A673 (cell line): ENCODE results near the gene ALKBH8. TPM values are rescaled to one million over a fixed set of nuclear protein-coding genes. Genes with fewer than 3 reads are reported as not detected.
"Not testable (repeated sequence)": the region's sequence is repeated elsewhere in the genome, so short reads cannot be mapped to it uniquely, and the experiment has no call there.

ENCODE experiments used
- BruUV-seq: library from RNA; stranded (reverse); fragments of 400-500 nt; replicated peaks from 2 replicates; lab custom pipeline; 2021; lab: Mats Ljungman, UMichigan
- CTCF ChIA-PET: fragments of 300-600 bp; sonication (Branson Sonifier 250); formaldehyde crosslinking; loops from one replicate; lab custom pipeline; 2022; ENCODE audit warnings: antibody characterized with exemption; lab: Charles Lee
- POLR2A ChIA-PET: fragments of 300-600 bp; sonication (Branson Sonifier 250); formaldehyde crosslinking; loops from one replicate; lab custom pipeline; 2022; ENCODE audit warnings: antibody characterized with exemption; ENCODE audit not compliant: low non-redundant PET; lab: Charles Lee
- DNase-seq: peaks from one replicate; pipeline ENCODE4 v3.0.0-alpha.2; 2015; ENCODE audit warnings: low spot score
- H3K27ac ChIP-seq: fragments of 200-600 bp; sonication (generic); 2 replicates; pipeline ENCODE4 v1.5.1; 2016; ENCODE audit warnings: mixed run types, low read depth, mild to moderate bottlenecking, mixed read lengths, antibody characterized with exemption, low read length; ENCODE audit not compliant: poor library complexity, severe bottlenecking
- H3K27me3 ChIP-seq: fragments of 200-600 bp; sonication (generic); replicated peaks from 2 replicates; pipeline ENCODE4 v1.6.1; 2017; ENCODE audit warnings: mixed run types, low read depth, mild to moderate bottlenecking, mixed read lengths, antibody characterized with exemption, low read length; ENCODE audit not compliant: insufficient read depth, poor library complexity
- H3K36me3 ChIP-seq: fragments of 200-600 bp; sonication (generic); 2 replicates; pipeline ENCODE4 v1.6.1; 2016; ENCODE audit warnings: mixed run types, mild to moderate bottlenecking, mixed read lengths, antibody characterized with exemption, low read length; ENCODE audit not compliant: insufficient read depth, poor library complexity, severe bottlenecking
- H3K4me1 ChIP-seq: fragments of 200-600 bp; sonication (generic); 2 replicates; pipeline ENCODE4 v1.6.1; 2017; ENCODE audit warnings: mixed run types, mild to moderate bottlenecking, mixed read lengths, antibody characterized with exemption, low read length; ENCODE audit not compliant: insufficient read depth, poor library complexity, severe bottlenecking
- H3K4me3 ChIP-seq: fragments of 200-600 bp; sonication (generic); 2 replicates; pipeline ENCODE4 v1.5.1; 2016; ENCODE audit warnings: low read depth, mixed run types, mild to moderate bottlenecking, mixed read lengths, low read length; ENCODE audit not compliant: poor library complexity, severe bottlenecking
- H3K9me3 ChIP-seq: fragments of 200-600 bp; sonication (generic); 2 replicates; pipeline ENCODE4 v1.6.1; 2016; ENCODE audit warnings: mixed run types, low read depth, mild to moderate bottlenecking, mixed read lengths, antibody characterized with exemption, low read length; ENCODE audit not compliant: poor library complexity, severe bottlenecking
- EZH2 ChIP-seq: fragments of 200-600 bp; sonication (generic); IDR thresholded peaks from 2 replicates; pipeline ENCODE4 v1.6.1; 2017; ENCODE audit warnings: borderline replicate concordance, low read depth, mild to moderate bottlenecking, mixed read lengths, antibody characterized with exemption, low read length; ENCODE audit not compliant: poor library complexity, severe bottlenecking
- intact Hi-C: fragments of 100-400 bp; cut with micrococcal nuclease; formaldehyde crosslinking; loops from one replicate; pipeline ENCODE4 v1.10.0; 2022; ENCODE audit not compliant: unreplicated experiment
- total RNA-seq: library from RNA; stranded (reverse); gene quantifications from 2 replicates; pipeline ENCODE4 v1.2.3, GENCODE V29; 2021
- TF ChIP-seq, protein P1 (sequence below): fragments of 300-800, 200-600 bp; sonication (generic); conservative IDR thresholded peaks from 2 replicates; pipeline ENCODE4 v1.5.1; 2017; ENCODE audit warnings: low read depth, mild to moderate bottlenecking, antibody characterized with exemption, low read length, moderate library complexity, mixed read lengths

ALKBH8 gene
- total RNA-seq, 1 experiment from 2014 or later, result 17.0 TPM

DNA sequence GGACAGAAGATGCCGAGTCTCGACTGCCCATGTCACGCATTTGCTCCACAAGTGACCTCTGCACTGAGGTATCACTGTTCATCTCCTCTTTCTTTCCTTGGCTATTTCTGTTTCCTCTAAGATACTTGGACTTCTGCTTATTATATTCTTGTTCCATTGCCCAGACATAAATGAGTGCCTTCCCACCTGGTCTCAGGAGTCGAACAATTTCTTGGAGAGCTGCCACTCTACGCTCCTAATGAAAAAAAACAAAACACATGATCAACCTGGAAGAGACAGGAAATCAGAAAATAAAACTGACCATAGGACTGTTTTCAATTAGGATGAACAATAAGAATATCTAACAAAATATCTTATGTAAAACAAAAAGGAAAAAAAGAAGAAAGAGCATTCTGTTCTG, 60.6 kb downstream of the ALKBH8 start:
- BruUV-seq, result no TSS peak
- Histone ChIP-seq H3K9me3 (no peaks in the 10 kb centered on the region), H3K4me1 (no peaks in the 10 kb centered on the region), H3K27me3 (no peaks in the 10 kb centered on the region), H3K4me3 (no peak overlapping the region), H3K27ac (no peak overlapping the region), H3K36me3 (no peaks in the 10 kb centered on the region)
- CTCF ChIA-PET, result no interaction called here
- DNase-seq, result no peak
- no peak for TF ChIP-seq EZH2
- TF ChIP-seq, protein P1, sequence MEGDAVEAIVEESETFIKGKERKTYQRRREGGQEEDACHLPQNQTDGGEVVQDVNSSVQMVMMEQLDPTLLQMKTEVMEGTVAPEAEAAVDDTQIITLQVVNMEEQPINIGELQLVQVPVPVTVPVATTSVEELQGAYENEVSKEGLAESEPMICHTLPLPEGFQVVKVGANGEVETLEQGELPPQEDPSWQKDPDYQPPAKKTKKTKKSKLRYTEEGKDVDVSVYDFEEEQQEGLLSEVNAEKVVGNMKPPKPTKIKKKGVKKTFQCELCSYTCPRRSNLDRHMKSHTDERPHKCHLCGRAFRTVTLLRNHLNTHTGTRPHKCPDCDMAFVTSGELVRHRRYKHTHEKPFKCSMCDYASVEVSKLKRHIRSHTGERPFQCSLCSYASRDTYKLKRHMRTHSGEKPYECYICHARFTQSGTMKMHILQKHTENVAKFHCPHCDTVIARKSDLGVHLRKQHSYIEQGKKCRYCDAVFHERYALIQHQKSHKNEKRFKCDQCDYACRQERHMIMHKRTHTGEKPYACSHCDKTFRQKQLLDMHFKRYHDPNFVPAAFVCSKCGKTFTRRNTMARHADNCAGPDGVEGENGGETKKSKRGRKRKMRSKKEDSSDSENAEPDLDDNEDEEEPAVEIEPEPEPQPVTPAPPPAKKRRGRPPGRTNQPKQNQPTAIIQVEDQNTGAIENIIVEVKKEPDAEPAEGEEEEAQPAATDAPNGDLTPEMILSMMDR, result no peak
- intact Hi-C loops, result no loop called here
- POLR2A ChIA-PET, result no interaction called here

DNA sequence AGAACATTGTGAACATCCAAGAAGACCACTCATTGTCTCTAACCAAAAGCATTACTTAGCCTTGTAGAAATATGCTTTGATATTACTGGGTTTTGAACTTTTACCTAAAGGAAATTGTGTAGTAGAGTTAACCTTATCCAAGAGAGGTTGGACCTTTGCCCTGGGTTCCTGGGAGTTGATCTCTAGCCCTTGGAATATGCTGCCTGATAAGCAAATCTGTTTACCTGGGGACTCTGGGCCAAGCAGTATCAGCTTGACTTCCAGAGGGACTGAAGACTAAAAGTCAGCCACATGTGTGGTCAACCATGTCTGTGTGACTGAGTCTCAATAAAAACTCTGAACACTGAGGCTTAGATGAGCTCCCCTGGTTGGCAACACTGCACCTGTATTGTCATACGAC, 63.8 kb downstream of the ALKBH8 start:
- no peak overlapping the region for H3K4me3 ChIP-seq
- no peaks in the 10 kb centered on the region for H3K4me1 ChIP-seq
- no TSS peak for BruUV-seq
- ChIA-PET POLR2A (no interaction called here), CTCF (no interaction called here)
- no peak for DNase-seq
- no peaks in the 10 kb centered on the region for H3K9me3 ChIP-seq
- no peak overlapping the region for H3K27ac ChIP-seq
- no peaks in the 10 kb centered on the region for H3K36me3 ChIP-seq
- intact Hi-C loops, result no loop called here
- no peaks in the 10 kb centered on the region for H3K27me3 ChIP-seq
- TF ChIP-seq, protein P1, result no peak
- no peak for TF ChIP-seq EZH2

DNA sequence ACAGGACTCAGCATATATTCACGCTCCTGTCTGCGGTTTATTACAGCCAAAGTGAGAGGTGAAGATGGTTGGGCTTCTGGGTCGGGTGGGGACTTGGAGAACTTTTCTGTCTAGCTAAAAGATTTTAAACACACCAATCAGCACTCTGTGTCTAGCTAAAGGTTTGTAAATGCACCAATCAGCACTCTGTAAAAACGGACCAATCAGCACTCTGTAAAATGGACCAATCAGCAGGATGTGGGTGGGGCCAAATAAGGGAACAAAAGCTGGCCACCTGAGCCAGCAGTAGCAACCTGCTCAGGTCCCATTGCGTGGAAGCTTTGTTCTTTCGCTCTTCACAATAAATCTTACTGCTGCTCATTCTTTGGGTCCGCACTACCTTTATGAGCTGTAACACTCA, 68.2 kb downstream of the ALKBH8 start:
- intact Hi-C loops, BruUV-seq, H3K27ac ChIP-seq, POLR2A ChIA-PET, H3K36me3 ChIP-seq, H3K4me3 ChIP-seq, H3K4me1 ChIP-seq, H3K27me3 ChIP-seq, CTCF ChIA-PET, DNase-seq, H3K9me3 ChIP-seq: not testable (repeated sequence)

DNA sequence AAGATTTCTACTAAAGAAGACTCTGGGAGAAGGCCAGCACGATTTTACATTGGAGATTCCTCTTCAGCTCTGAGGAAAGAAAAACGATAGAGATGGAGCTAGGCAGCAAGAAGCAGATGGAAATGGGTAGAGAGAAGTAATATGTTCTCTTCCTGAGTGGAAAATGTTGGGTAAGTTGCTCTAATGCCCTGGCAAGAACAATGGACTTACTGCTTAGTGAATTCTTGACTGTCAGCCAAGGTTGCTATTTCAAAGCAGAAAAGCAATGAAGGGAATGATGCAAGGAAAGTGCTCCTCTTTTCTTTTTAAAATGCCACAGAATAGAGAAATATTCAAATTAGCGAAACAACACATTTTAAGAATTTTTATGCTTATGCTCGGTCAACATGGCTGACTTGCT, 69.5 kb downstream of the ALKBH8 start:
- H3K4me1 ChIP-seq, result peaks cover 6% of the 10 kb centered on the region
- H3K27me3 ChIP-seq, result no peaks in the 10 kb centered on the region
- H3K4me3 ChIP-seq, result no peak overlapping the region
- H3K36me3 ChIP-seq, result no peaks in the 10 kb centered on the region
- H3K27ac ChIP-seq, result peak overlapping the region; percentile 47
- CTCF ChIA-PET, result no interaction called here
- POLR2A ChIA-PET, result no interaction called here
- DNase-seq, result peak; percentile 81
- no peaks in the 10 kb centered on the region for H3K9me3 ChIP-seq
- TF ChIP-seq EZH2, result no peak
- TF ChIP-seq, protein P1, result no peak
- BruUV-seq, result no TSS peak
- intact Hi-C loops, result no loop called here
